ENCODE measurements around the gene ZNF70.

ZNF70 gene

GRCh38 chr22:23704062-23704461 lies 46.9 kb downstream of the ZNF70 start:
- ChIA-PET CTCF (no interaction called here), POLR2A (no interaction called here)
- no peak for TF ChIP-seq CTCF (IDR thresholded peaks at IDR 0.05; ENCODE audit: insufficient read depth, low read length, missing control alignments)
- no peak overlapping the region for H3K4me3 ChIP-seq (ENCODE audit: low read depth, low read length)
- no peak for DNase-seq (ENCODE audit: low read depth, low spot score)

- CTCF ChIA-PET = no interaction called here
- POLR2A ChIA-PET = no interaction called here
- no peak for TF ChIP-seq CTCF (IDR thresholded peaks at IDR 0.05; ENCODE audit: insufficient read depth, low read length, missing control alignments)
These were observed 50.2 kb downstream of the ZNF70 start for GRCh38 chr22:23700706-23701105.

GRCh38 chr22:23698673-23699235 lies 52.2 kb downstream of the ZNF70 start:
- POLR2A ChIA-PET = no interaction called here
- no peak overlapping the region for H3K4me3 ChIP-seq (ENCODE audit: low read depth, low read length)
- CTCF ChIA-PET = no interaction called here
- no peak for DNase-seq (ENCODE audit: low read depth, low spot score)
- TF ChIP-seq CTCF (IDR thresholded peaks at IDR 0.05; ENCODE audit: insufficient read depth, low read length, missing control alignments) = no peak

More at GRCh38 chr22:23700706-23701105, 50.2 kb downstream of the ZNF70 start:
- no peak overlapping the region for H3K4me3 ChIP-seq (ENCODE audit: low read depth, low read length)
- no peak for DNase-seq (ENCODE audit: low read depth, low spot score)

- DNase-seq (ENCODE audit: low read depth, low spot score) = no peak
- TF ChIP-seq CTCF (IDR thresholded peaks at IDR 0.05; ENCODE audit: insufficient read depth, low read length, missing control alignments) = no peak
- H3K4me3 ChIP-seq (ENCODE audit: low read depth, low read length) = no peak overlapping the region
- CTCF ChIA-PET = no interaction called here
- POLR2A ChIA-PET = no interaction called here
These were observed 52.8 kb downstream of the ZNF70 start for GRCh38 chr22:23698094-23698493.

GRCh38 chr22:23697031-23697970 lies 53.6 kb downstream of the ZNF70 start:
- DNase-seq (ENCODE audit: low read depth, low spot score) = no peak
- TF ChIP-seq CTCF (IDR thresholded peaks at IDR 0.05; ENCODE audit: insufficient read depth, low read length, missing control alignments) = no peak
- CTCF ChIA-PET = no interaction called here
- POLR2A ChIA-PET = no interaction called here
- H3K4me3 ChIP-seq (ENCODE audit: low read depth, low read length) = no peak overlapping the region

GRCh38 chr22:23696326-23696851 lies 54.5 kb downstream of the ZNF70 start:
- no peak for TF ChIP-seq CTCF (IDR thresholded peaks at IDR 0.05; ENCODE audit: insufficient read depth, low read length, missing control alignments)
- no peak overlapping the region for H3K4me3 ChIP-seq (ENCODE audit: low read depth, low read length)
- DNase-seq (ENCODE audit: low read depth, low spot score) = no peak
- CTCF ChIA-PET = no interaction called here
- POLR2A ChIA-PET = no interaction called here

Measured in AG04449 (cell line).